Right forelimb (tissue), 1 donor: ENCODE data around the gene LRRC66.

Experiments used
- DNase-seq: peaks from one replicate; pipeline ENCODE4 v3.0.0-alpha.2; 2018

LRRC66 gene

GRCh38 chr4:52012651-52013050 is 7.5 kb downstream of the LRRC66 start:
- DNase-seq, result no peak

DNA sequence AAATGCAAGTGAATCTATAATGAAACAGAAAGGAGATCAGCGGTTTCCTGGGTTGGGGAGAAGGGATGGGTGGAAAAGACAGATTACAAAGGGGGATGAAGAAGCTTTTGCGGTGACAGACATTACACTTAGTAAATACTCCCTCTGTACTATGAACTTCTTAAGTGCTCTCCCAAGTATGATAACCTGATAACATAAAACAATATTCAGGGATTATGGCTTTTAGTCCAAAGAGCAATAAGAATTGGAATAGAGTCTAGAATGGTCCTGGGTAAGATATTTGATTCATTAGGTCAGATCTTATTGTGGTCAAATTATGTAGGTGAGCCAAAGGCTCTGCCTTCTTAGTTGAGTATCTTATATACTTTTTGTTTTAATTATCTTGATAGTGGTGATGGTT is 9.2 kb downstream of the LRRC66 start:
- no peak for DNase-seq

DNA sequence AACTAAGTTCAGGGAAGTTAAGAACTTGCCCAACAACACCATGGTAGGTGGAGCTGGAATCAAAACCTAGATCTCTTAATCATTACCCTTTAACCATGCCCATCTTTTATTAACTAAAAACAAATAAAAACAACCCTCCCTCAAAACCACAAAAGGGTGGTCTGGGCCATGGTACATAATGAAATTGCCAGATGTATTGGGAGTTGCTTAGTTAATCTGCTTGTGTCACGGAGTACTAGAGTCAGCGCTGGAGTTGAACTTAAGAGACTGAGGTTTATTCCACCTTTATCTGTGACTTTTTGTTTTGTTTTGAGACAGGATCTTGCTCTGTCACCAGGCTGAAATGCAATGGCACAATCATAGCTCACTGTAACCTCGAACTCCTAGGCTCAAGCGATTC is 13.3 kb downstream of the LRRC66 start:
- no peak for DNase-seq

DNA sequence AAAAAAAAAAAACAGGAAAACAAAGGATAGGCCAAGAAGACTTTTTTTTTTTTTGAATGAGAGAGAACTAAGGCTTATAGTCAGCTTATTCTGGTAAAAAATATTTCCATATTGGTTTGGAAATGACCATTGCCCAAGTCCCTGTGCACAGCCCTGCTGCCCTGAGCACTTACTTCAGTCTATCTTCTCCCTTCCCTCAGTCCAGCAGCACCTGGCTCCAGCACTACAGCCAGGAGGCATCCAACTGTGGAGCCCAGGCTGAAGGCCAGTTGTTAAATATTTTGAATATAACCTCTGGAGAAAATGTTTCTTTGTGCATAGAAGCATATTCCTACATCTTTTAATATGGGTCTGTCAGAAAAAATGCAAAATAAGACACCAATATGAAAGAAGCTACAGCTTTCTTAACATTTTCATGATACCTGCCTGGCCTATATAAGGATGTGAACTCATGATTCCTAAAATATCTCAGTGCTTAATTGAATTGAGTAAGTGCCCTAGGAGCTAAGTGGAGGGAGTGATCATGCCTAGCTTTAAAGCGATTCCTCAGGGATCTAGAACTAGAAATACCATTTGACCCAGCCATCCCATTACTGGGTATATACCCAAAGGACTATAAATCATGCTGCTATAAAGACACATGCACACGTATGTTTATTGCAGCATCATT is 14.4 kb downstream of the LRRC66 start:
- DNase-seq, result no peak

DNA sequence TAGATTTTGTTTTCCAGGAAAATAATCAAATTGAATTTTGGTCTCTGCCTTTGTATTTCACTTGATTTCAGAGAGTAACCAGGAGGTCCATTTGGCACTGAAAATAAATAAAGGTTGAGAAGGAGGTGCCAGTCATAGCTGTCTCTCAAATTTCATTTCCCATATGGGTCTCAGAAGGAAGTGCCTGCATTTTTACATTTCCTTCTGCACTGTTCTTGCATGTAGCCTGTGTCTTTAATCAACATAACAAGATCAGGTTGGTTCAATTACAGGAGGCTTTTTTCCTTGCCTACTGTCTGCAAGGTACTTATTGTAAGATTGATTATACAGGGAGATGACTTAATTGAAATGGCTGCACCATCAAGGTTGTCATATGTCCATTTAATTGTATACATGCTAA is 15.7 kb downstream of the LRRC66 start:
- no peak for DNase-seq

DNA sequence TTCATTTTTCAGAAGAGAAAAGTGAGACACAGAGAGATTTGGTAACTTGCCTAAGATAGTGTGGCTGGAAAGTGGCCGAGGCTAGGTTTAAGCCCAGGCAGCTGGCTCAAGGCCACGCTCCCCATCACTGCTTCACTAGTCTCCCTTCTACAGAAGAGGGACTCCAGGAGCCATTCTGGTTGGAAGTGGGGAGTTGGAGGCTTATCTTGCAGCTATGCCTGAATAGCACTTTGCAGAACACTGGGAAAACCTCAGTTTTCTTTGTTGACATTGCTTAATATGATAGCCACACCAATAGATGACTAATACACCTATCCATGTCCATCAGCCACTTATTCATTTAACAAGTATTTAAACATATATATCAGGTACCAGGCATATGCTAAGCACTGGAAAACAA is 18.5 kb downstream of the LRRC66 start:
- no peak for DNase-seq

- no peak for DNase-seq
These were observed 20.9 kb downstream of the LRRC66 start for GRCh38 chr4:51999250-51999649.

- DNase-seq, result no peak
These were observed 21.3 kb downstream of the LRRC66 start for GRCh38 chr4:51998837-51999236.

DNA sequence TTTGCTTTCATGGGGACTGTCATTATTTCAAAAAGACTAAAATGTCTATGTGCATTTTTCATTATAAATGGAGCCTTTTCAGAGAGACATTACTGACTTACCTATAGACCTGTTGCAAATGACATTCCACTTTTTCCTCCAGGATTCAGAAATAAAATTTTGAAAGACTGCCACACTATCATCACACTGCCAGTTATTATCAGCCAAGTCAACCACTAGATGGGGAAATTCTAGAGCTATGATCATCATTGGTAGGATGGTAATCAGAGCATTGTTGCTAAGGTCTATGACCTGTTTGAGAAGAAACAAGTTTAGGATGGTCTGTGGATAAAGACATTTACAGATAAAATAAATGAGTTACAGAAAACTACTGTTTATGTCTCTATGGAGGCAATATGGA is 22.5 kb downstream of the LRRC66 start:
- DNase-seq, result no peak

- DNase-seq, result no peak
These were observed 24.4 kb downstream of the LRRC66 start for GRCh38 chr4:51995647-51996220.

DNA sequence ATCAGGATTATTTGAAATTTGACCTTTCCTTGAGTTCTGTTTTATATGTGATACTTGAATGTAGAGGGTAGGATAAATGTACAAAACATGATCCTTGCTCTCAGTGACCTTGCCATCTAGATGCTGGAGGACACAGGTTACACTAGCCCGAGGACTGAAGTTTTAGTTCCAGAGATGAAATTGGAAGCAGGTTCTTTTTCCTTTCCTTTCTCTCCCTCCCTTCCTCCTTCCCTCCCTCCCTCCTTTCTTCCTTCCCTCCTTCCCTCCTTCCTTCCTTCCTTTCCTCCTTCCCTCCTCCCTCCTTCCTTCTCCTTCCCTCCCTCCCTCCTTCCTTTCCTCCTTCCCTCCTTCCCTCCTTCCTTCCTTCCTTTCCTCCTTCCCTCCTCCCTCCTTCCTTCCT is 54.3 kb downstream of the LRRC66 start:
- no peak for DNase-seq

DNA sequence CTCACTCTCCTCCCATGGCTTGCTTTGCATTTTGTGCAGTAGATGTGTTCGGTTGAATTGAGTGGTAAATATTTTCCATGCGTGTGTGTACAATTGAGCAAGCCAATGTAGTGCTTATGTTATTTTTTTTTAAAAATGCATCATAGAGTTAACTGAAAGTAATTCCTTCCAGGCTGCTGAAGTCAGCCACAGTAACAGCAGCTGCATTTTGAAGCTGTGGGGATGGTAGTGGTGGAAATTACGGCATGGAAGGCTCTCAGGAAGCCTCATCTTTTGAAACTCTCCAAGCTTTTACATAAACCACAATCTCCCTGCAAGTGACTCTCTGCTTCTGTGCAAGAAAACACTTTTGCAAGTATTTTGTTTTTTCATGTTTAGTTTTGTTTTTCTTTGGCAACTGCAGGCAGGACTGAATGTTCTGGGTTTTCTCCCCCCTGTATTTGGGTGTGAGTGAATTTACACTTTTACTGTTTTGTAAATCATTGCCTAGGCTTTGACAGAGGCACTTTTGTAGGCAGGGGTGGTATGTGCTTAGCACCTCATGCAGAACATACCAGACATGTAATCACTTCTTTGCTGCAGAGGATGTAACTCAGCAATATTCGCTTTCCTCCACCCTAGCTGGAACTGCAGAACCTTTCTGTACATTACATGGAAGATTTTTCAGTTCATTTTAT is 56.2 kb downstream of the LRRC66 start:
- DNase-seq, result no peak

DNA sequence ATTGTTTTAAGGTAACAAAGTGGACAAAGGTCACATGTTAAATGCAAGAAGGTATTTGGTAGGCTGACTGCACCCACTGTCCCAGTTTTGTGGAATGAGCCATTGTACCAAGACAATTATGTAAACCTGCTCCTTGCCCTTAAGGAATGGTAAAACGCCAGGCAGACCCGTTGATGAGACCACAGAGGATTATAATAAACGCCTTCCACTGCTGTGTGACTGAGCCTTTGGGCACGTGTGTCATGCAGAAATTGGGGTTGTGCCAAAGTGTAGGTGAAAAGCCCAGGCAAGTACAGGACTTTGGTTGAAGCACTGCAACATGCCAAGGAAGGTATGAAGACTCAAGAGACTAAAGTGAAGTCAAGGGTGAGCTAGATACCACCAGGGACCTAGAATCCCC is 59.7 kb downstream of the LRRC66 start:
- no peak for DNase-seq

- no peak for DNase-seq
These were observed 61.8 kb downstream of the LRRC66 start for GRCh38 chr4:51958199-51958968.
